Keratinocyte (primary cell): Measurements from ENCODE around the gene GABRA4. TPM values are rescaled to one million over a fixed set of nuclear protein-coding genes. Genes with fewer than 3 reads are reported as not detected.

ENCODE experiments used
- DNase-seq: peaks from one replicate; pipeline ENCODE4 v3.0.0-alpha.2; 2011; ENCODE audit warnings: low read depth, missing footprints, low spot score
- FAIRE-seq: peaks from 2 replicates; lab custom pipeline; 2011; peaks lifted over from hg19 to GRCh38; lab: Jason Lieb, UNC
- H2AFZ ChIP-seq: 2 replicates; pipeline ENCODE4 v1.6.0; 2012; ENCODE audit warnings: low read length, control low read depth, inconsistent platforms; ENCODE audit not compliant: control insufficient read depth
- H3K27ac ChIP-seq: 2 replicates; pipeline ENCODE4 v1.5.1; 2011; ENCODE audit warnings: low read length; ENCODE audit not compliant: control insufficient read depth, insufficient read depth
- H3K27me3 ChIP-seq: 3 replicates; pipeline ENCODE4 v1.6.0; 2011; ENCODE audit warnings: low read length; ENCODE audit not compliant: control insufficient read depth, insufficient read depth; ENCODE audit errors: extremely low read depth
- H3K36me3 ChIP-seq, 2 experiments: 2 replicates in 1 of 2; 3 replicates in 1 of 2; pipeline ENCODE4 v1.5.1; 2011; ENCODE audit warnings: low read length in 2 of 2, mild to moderate bottlenecking in 1 of 2; ENCODE audit not compliant: control insufficient read depth in 2 of 2, insufficient read depth in 2 of 2; ENCODE audit errors: extremely low read depth in 1 of 2
- H3K4me1 ChIP-seq: 3 replicates; pipeline ENCODE4 v1.5.1; 2011; ENCODE audit warnings: low read length; ENCODE audit not compliant: control insufficient read depth, insufficient read depth; ENCODE audit errors: extremely low read depth
- H3K4me2 ChIP-seq: 3 replicates; pipeline ENCODE4 v1.6.0; 2011; ENCODE audit warnings: low read depth, low read length; ENCODE audit not compliant: control insufficient read depth, insufficient read depth; ENCODE audit errors: extremely low read depth
- H3K4me3 ChIP-seq, 3 experiments: fragments of 200-600 bp in 1 of 3; sonication (generic) in 1 of 3; 2 replicates in 2 of 3; 3 replicates in 1 of 3; pipeline ENCODE4 v1.5.1; 2011 to 2016; ENCODE audit warnings: low read length in 3 of 3, mild to moderate bottlenecking in 3 of 3, control low read depth in 2 of 3, inconsistent platforms in 1 of 3, low read depth in 1 of 3, mixed read lengths in 1 of 3, mixed run types in 1 of 3, moderate library complexity in 1 of 3; ENCODE audit not compliant: control insufficient read depth in 2 of 3, insufficient read depth in 2 of 3; ENCODE audit errors: extremely low read depth in 1 of 3
- H3K79me2 ChIP-seq: 2 replicates; pipeline ENCODE4 v1.6.0; 2012; ENCODE audit warnings: low read length; ENCODE audit not compliant: control insufficient read depth, insufficient read depth
- H3K9ac ChIP-seq: 3 replicates; pipeline ENCODE4 v1.6.0; 2011; ENCODE audit warnings: low read length; ENCODE audit not compliant: control insufficient read depth, insufficient read depth; ENCODE audit errors: extremely low read depth
- H3K9me1 ChIP-seq: 3 replicates; pipeline ENCODE4 v1.6.0; 2011; ENCODE audit warnings: low read length; ENCODE audit not compliant: control insufficient read depth, insufficient read depth; ENCODE audit errors: extremely low read depth
- H3K9me3 ChIP-seq: 2 replicates; pipeline ENCODE4 v1.5.1; 2012; ENCODE audit warnings: low read depth, low read length; ENCODE audit not compliant: control insufficient read depth
- H4K20me1 ChIP-seq: 3 replicates; pipeline ENCODE4 v1.6.0; 2011; ENCODE audit warnings: low read length; ENCODE audit not compliant: control insufficient read depth, insufficient read depth; ENCODE audit errors: extremely low read depth
- EZH2 ChIP-seq: IDR thresholded peaks from one replicate; pipeline ENCODE4 v1.6.1; 2012; ENCODE audit warnings: inconsistent platforms, mild to moderate bottlenecking, low read length, moderate library complexity
- dilution Hi-C: fragments of 300-500 bp; cut with MboI; formaldehyde crosslinking; loops from one replicate; pipeline ENCODE4 v1.7.0; 2020; ENCODE audit warnings: low sequenced_read_pairs; ENCODE audit not compliant: extremely low pct_ligation_motif_present
- polyA minus RNA-seq, 3 experiments: library from RNA; depleted of rRNA, polyadenylated mRNA; stranded (reverse); fragments of >200 nt; gene quantifications; 1 replicate in 1 of 3; 2 replicates in 1 of 3; 3 replicates in 1 of 3; pipeline ENCODE4 v1.2.3, GENCODE V29; 2011
- polyA plus RNA-seq, 5 experiments: library from polyadenylated mRNA; depleted of rRNA in 3 of 5; stranded (reverse) in 3 of 5; stranded (forward) in 1 of 5; unstranded in 1 of 5; fragments of >200 nt; gene quantifications; 1 replicate in 1 of 5; 2 replicates in 3 of 5; 3 replicates in 1 of 5; pipeline versions ENCODE4 v1.2.1 to v1.2.3, GENCODE V29; 2011 to 2012; ENCODE audit warnings: missing spikeins in 2 of 5, low read depth in 1 of 5, low replicate concordance in 1 of 5
- TF ChIP-seq, protein P1 (sequence below), 3 experiments: IDR thresholded peaks in 1 of 3; conservative IDR thresholded peaks in 1 of 3; optimal IDR thresholded peaks in 1 of 3; 2 replicates in 2 of 3; 3 replicates in 1 of 3; pipeline versions ENCODE3 to v1.5.1; 2011; ENCODE audit warnings: low read length in 3 of 3, mild to moderate bottlenecking in 3 of 3, moderate library complexity in 2 of 3, control low read depth in 1 of 3, inconsistent platforms in 1 of 3; ENCODE audit not compliant: insufficient read depth in 2 of 3; ENCODE audit errors: extremely low read depth in 1 of 3

The GABRA4 gene
- polyA plus RNA-seq (not detected in 3 replicates), polyA minus RNA-seq (not detected in 3 replicates)
- not detected for polyA plus RNA-seq (2011; ENCODE audit: low read depth)
- not detected in 2 replicates for polyA plus RNA-seq (2011; cell fraction: cytosol; rRNA removed)
- not detected in 2 replicates for polyA plus RNA-seq (2011; cell fraction: nucleus; rRNA removed)
- polyA plus RNA-seq (2012; ENCODE audit: low replicate concordance), result not detected in 2 replicates
- polyA minus RNA-seq (2011; cell fraction: cytosol; rRNA and poly(A)+ RNA removed), result not detected
- polyA minus RNA-seq (2011; cell fraction: nucleus; rRNA and poly(A)+ RNA removed), result not detected in 2 replicates

DNA sequence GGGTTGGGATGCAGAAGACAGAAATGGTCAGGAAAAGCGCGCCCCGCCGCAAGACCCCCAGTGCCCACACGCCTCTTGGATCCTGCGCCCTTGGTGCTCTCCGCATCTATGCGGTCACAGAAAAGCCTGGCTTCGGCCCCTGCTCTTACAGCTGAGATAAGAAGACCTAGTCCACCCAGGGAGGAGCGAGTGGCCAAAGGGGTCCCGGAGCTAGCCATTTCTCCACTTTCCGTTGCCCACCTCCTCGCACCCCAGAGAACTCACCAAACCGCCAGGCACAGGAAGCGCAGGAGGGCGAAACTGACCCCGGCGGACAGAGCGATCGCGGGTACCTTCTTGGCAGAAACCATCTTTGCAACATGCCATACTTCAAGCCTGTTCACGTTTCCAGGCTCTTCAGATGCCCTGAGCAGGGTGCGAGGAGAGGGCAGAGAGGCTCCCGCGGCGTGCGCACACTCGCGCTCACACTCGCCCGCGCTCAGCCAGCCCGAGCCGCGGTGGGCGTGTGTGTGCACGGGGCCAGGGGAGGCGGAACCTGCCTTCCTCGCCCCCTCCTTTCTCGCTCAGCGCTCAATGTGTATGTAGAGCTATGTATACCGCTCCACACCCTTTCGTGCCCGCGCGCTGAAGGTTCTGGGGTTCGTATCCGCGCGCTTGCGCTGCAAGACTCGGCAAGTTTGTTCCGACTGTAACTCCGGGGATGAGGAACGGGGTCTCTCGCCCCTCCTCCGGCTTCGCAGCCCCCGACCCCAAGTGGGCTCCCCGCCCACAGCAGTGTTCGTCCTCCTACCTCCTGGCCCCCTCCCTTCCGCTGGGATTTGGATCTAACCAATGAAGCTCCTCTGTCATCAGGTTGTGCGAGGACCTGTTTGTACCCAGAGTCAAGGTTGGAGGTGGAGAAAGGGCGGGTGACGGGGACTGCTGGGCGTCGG is at the start of gene GABRA4:
Gene GABRA4, minus strand, starts transcription at position 507 of the 932 bp plus-strand sequence. Its CDS starts 157 bp downstream, at position 350.
- DNase-seq (no peak), FAIRE-seq (no peak)
- H4K20me1 ChIP-seq, result no peaks in the 10 kb centered on the region
- H2AFZ ChIP-seq, result no peak within 1 kb of the TSS
- H3K36me3 ChIP-seq, result no peaks in the 10 kb centered on the region
- no peak within 1 kb of the TSS for H3K27ac ChIP-seq
- H3K79me2 ChIP-seq, result no peaks in the 10 kb centered on the region
- dilution Hi-C loops, result no loop called here
- no peaks in the 10 kb centered on the region for H3K9me1 ChIP-seq
- H3K4me1 ChIP-seq, result no peaks in the 10 kb centered on the region
- TF ChIP-seq, protein P1, sequence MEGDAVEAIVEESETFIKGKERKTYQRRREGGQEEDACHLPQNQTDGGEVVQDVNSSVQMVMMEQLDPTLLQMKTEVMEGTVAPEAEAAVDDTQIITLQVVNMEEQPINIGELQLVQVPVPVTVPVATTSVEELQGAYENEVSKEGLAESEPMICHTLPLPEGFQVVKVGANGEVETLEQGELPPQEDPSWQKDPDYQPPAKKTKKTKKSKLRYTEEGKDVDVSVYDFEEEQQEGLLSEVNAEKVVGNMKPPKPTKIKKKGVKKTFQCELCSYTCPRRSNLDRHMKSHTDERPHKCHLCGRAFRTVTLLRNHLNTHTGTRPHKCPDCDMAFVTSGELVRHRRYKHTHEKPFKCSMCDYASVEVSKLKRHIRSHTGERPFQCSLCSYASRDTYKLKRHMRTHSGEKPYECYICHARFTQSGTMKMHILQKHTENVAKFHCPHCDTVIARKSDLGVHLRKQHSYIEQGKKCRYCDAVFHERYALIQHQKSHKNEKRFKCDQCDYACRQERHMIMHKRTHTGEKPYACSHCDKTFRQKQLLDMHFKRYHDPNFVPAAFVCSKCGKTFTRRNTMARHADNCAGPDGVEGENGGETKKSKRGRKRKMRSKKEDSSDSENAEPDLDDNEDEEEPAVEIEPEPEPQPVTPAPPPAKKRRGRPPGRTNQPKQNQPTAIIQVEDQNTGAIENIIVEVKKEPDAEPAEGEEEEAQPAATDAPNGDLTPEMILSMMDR (optimal IDR thresholded peaks at IDR 0.05 in 1 of 3, IDR thresholded peaks at IDR 0.05 in 1 of 3, conservative IDR thresholded peaks at IDR 0.05 in 1 of 3; ENCODE audit: extremely low read depth in 1 of 3, insufficient read depth in 2 of 3, low read length in 3 of 3), result no peak
- peak; percentile 76 for TF ChIP-seq EZH2
- no peak within 1 kb of the TSS for H3K9ac ChIP-seq
- H3K4me2 ChIP-seq, result peak within 1 kb of the TSS; percentile 34
- H3K4me3 ChIP-seq, result peak within 1 kb of the TSS in 1 of 3 experiments; percentile 15
- no peaks in the 10 kb centered on the region for H3K9me3 ChIP-seq
- peaks cover 38% of the 10 kb centered on the region for H3K27me3 ChIP-seq

DNA sequence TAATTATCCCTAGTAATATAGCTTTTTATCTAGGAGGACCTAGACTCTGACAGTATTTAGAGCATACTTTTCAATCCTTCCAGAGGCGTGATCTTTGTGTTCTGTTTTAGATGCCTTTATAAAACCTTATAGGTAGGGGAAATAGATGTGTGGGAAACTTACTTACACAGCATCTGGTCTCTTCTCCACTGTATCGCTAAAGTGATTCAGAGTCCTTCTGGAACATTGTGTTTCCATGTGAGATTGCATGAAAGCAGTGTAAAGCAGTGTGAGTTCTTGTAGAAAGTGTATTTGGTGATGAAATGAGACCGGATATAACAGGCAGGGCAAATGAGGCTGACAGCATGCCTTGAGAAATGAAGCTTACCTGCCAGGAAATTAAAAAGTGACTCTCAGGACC is 47.4 kb upstream of the GABRA4 start:
- TF ChIP-seq, protein P1 (optimal IDR thresholded peaks at IDR 0.05 in 1 of 3, IDR thresholded peaks at IDR 0.05 in 1 of 3, conservative IDR thresholded peaks at IDR 0.05 in 1 of 3; ENCODE audit: extremely low read depth in 1 of 3, insufficient read depth in 2 of 3, low read length in 3 of 3), result no peak
- TF ChIP-seq EZH2, result no peak
- Histone ChIP-seq H3K4me3 (no peak overlapping the region), H3K4me2 (no peak overlapping the region), H3K9ac (no peak overlapping the region), H3K9me1 (no peaks in the 10 kb centered on the region), H2AFZ (no peak overlapping the region), H3K9me3 (no peaks in the 10 kb centered on the region), H3K36me3 (no peaks in the 10 kb centered on the region), H3K79me2 (no peaks in the 10 kb centered on the region), H3K4me1 (no peaks in the 10 kb centered on the region), H3K27ac (no peak overlapping the region), H4K20me1 (no peaks in the 10 kb centered on the region), H3K27me3 (no peaks in the 10 kb centered on the region)
- DNase-seq (no peak), FAIRE-seq (no peak)
- dilution Hi-C loops, result no loop called here
